ENCODE data around the gene PDCL3. TPM values are rescaled to one million over a fixed set of nuclear protein-coding genes. Genes with fewer than 3 reads are reported as not detected.

PDCL3 gene
- total and polyA plus RNA-seq, 2 experiments from 2014 or later: 28.1 to 72.4 TPM

GRCh38 chr2:100621371-100621951, 58.7 kb downstream of the PDCL3 start:
- ATAC-seq: no peak
- Histone ChIP-seq H4K20me1 (replicated peaks; ENCODE audit: insufficient read depth) (no peaks in the 10 kb centered on the region), H3K27me3 (ENCODE audit: insufficient read depth) (no peaks in the 10 kb centered on the region), H3K9me2 (ENCODE audit: insufficient read depth) (no peaks in the 10 kb centered on the region), H3F3A (replicated peaks; ENCODE audit: low read depth) (no peaks in the 10 kb centered on the region), H3K79me2 (replicated peaks; ENCODE audit: insufficient read depth) (no peaks in the 10 kb centered on the region), H3K4me2 (no peak overlapping the region), H3K4me3 (no peak overlapping the region), H3K36me3 (ENCODE audit: insufficient read depth) (no peaks in the 10 kb centered on the region), H3K4me1 (ENCODE audit: insufficient read depth) (no peaks in the 10 kb centered on the region), H2AFZ (no peak overlapping the region), H3K27ac (ENCODE audit: low read depth) (no peak overlapping the region)
- TF ChIP-seq CTCF (conservative IDR thresholded peaks at IDR 0.05; ENCODE audit: low read depth in 2 of 2) (no peak), ZNF462 (CRISPR knock-in tag; IDR thresholded peaks at IDR 0.05) (no peak), NANOG (IDR thresholded peaks at IDR 0.05; ENCODE audit: borderline replicate concordance) (no peak), ZNF331 (CRISPR knock-in tag; IDR thresholded peaks at IDR 0.05; ENCODE audit: low read depth) (no peak), EZH2phosphoT487 (IDR thresholded peaks at IDR 0.05; ENCODE audit: unreplicated experiment) (no peak), EZH2 (IDR thresholded peaks at IDR 0.05; ENCODE audit: low read depth, unreplicated experiment) (no peak), STAT1 (IDR thresholded peaks at IDR 0.05; ENCODE audit: unreplicated experiment) (no peak), JUNB (IDR thresholded peaks at IDR 0.05; ENCODE audit: unreplicated experiment) (no peak), ETS1 (IDR thresholded peaks at IDR 0.05) (no peak), POLR2AphosphoS5 (IDR thresholded peaks at IDR 0.05; ENCODE audit: low read depth) (no peak), ZNF114 (CRISPR knock-in tag; IDR thresholded peaks at IDR 0.05) (no peak), REST (IDR thresholded peaks at IDR 0.05; ENCODE audit: unreplicated experiment) (no peak), CREB1 (CRISPR knock-in tag; IDR thresholded peaks at IDR 0.05; ENCODE audit: low read depth) (no peak)
- no peak for DNase-seq (ENCODE audit: low spot score)
- H3K36me3 Mint-ChIP-seq (ENCODE audit: low read depth): 0 out of 3 replicates have a peak, but pooled peaks cover 3% of the 10 kb centered on the region
- H3K4me3 Mint-ChIP-seq: no peak overlapping the region
- H3K27me3 Mint-ChIP-seq (ENCODE audit: insufficient read depth, low read depth, poor library complexity): peaks cover 8% of the 10 kb centered on the region
- H3K9me3 Mint-ChIP-seq: peaks cover 15% of the 10 kb centered on the region; the same call in 2 of the 3 replicates
- no peak overlapping the region for H3K27ac Mint-ChIP-seq
- H3K4me1 Mint-ChIP-seq: no peaks in the 10 kb centered on the region
